SK-N-MC (cell line): Measurements from ENCODE around the gene LTO1.
A peak's percentile ranks its signal among the peaks of the same experiment; 100 is the strongest.

Source experiments
- DNase-seq: peaks from one replicate; pipeline ENCODE4 v3.0.0-alpha.2; 2011; ENCODE audit warnings: low read depth, low spot score
- H3K27ac ChIP-seq: fragments of 200-600 bp; sonication (generic); 2 replicates; pipeline ENCODE4 v1.5.1; 2016; ENCODE audit warnings: mixed run types
- H3K36me3 ChIP-seq: fragments of 200-600 bp; sonication (generic); 2 replicates; pipeline ENCODE4 v1.6.1; 2017; ENCODE audit warnings: antibody characterized with exemption, low read length, mixed read lengths; ENCODE audit not compliant: insufficient read depth
- H3K4me3 ChIP-seq: fragments of 200-600 bp; sonication (generic); 2 replicates; pipeline ENCODE4 v1.5.1; 2016
- H3K9ac ChIP-seq: fragments of 200-600 bp; sonication (generic); 2 replicates; pipeline ENCODE4 v1.8.0; 2017; ENCODE audit warnings: mixed run types, mixed read lengths; ENCODE audit not compliant: insufficient read length
- H3K9me3 ChIP-seq: fragments of 200-600 bp; sonication (generic); 2 replicates; pipeline ENCODE4 v1.6.1; 2017; ENCODE audit warnings: low read depth, mild to moderate bottlenecking, antibody characterized with exemption, low read length, moderate library complexity, mixed read lengths
- EZH2 ChIP-seq: fragments of 200-600 bp; sonication (generic); IDR thresholded peaks from one replicate; pipeline ENCODE4 v1.6.1; 2017; ENCODE audit warnings: antibody characterized with exemption
- FOXP2 ChIP-seq: optimal IDR thresholded peaks from 2 replicates; pipeline ENCODE3; 2011; ENCODE audit warnings: mild to moderate bottlenecking, moderate library complexity; ENCODE audit not compliant: insufficient read depth; ENCODE audit errors: extremely low read length, control extremely low read depth
- POLR2AphosphoS5 ChIP-seq: IDR thresholded peaks from 2 replicates; pipeline ENCODE4 v1.6.1; 2012; ENCODE audit warnings: mild to moderate bottlenecking, low read depth, low read length, borderline replicate concordance

Gene LTO1

DNA sequence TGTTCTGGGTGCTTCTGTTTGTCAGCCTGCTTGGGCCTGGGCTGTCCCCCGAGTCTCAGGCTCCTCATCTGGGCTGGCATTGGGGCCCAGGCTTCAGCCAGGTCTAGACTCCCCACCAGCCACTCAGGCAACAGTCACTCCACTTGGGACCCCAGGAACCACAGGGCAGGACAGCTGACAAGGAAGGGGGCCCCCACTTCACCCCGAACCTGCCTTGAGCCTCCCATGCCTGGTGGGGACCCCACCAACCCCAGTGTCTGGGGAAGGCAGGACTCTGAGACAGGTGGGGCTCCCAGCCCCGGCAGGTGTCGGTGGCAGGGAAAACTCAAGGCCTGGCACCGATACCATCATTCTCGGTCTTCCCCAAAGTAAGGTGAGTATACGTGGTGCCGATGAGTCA is 11.7 kb upstream of the LTO1 start:
- TF ChIP-seq POLR2AphosphoS5 (no peak), FOXP2 (no peak), EZH2 (no peak)
- H3K4me3 ChIP-seq = no peak overlapping the region
- DNase-seq = no peak
- H3K9ac ChIP-seq = no peak overlapping the region
- no peaks in the 10 kb centered on the region for H3K36me3 ChIP-seq
- no peaks in the 10 kb centered on the region for H3K9me3 ChIP-seq
- H3K27ac ChIP-seq = no peak overlapping the region

DNA sequence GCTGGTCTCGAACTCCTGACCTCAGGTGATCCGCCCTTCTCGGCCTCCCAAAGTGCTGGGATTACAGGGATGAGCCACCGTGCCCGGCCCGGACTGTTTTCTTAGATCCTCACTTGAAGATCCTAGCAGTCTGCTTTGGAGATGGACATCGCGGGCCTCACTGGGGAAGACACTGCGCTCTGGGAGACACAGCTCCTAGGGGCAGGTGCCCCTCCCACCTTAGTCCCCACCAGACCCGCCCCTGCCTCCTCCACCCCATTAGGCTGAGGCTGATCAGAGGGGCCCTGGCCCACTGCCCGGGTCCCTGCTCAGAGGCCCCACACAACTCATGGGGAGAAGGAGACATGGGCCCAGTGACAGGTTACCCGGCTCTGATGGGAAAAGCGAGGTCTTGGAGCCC is 11.3 kb upstream of the LTO1 start:
- no peak overlapping the region for H3K4me3 ChIP-seq
- no peak for DNase-seq
- no peaks in the 10 kb centered on the region for H3K36me3 ChIP-seq
- no peak overlapping the region for H3K27ac ChIP-seq
- no peak overlapping the region for H3K9ac ChIP-seq
- no peaks in the 10 kb centered on the region for H3K9me3 ChIP-seq
- TF ChIP-seq EZH2 = no peak
- no peak for TF ChIP-seq FOXP2
- TF ChIP-seq POLR2AphosphoS5 = no peak

DNA sequence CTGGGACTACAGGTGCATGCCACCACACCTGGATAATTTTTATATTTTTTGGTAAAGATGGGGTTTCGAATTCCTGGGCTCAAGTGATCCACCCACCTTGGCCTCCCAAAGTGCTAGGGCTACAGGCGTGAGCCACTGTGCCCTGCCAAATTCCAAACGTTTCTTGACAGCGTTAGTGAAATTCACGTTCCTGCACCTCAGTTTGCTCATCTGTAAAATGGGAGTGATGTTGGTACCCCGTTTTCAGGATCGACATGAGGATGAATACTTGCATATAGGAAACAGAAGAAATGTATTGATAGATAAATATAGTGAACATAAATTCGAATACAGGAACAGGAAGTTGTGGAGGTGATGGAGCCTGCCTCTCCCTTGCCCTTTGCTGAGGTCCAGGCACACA is 10.2 kb upstream of the LTO1 start:
- Histone ChIP-seq H3K9me3 (no peaks in the 10 kb centered on the region), H3K9ac (no peak overlapping the region), H3K4me3 (no peak overlapping the region), H3K27ac (no peak overlapping the region), H3K36me3 (no peaks in the 10 kb centered on the region)
- no peak for TF ChIP-seq EZH2
- no peak for TF ChIP-seq POLR2AphosphoS5
- no peak for TF ChIP-seq FOXP2
- DNase-seq = no peak

DNA sequence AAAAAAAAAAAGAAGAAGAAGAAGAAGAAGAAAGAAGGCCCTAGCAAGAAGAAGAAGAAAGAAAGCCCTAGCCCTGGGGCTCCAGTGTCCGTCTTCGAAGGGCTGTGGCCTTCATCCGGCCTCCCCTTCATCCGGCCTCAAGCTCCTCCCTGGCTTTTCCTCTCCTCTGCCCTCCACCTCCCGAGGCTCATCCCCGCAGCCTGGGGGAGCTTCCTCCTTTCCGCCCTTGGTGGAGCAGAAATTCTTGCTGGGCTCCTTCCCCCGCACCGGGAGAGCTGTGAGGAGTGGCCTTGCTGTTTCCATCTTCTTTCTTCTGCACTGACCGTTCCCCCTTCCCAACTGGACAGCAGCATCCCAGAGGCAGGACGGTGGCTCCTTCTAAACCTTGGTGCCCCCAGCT is 9.5 kb upstream of the LTO1 start:
- no peak overlapping the region for H3K4me3 ChIP-seq
- no peaks in the 10 kb centered on the region for H3K36me3 ChIP-seq
- no peak overlapping the region for H3K9ac ChIP-seq
- H3K9me3 ChIP-seq = no peaks in the 10 kb centered on the region
- no peak for TF ChIP-seq EZH2
- no peak for TF ChIP-seq FOXP2
- TF ChIP-seq POLR2AphosphoS5 = no peak
- no peak overlapping the region; the same call in 1 of the 2 replicates for H3K27ac ChIP-seq
- no peak for DNase-seq

DNA sequence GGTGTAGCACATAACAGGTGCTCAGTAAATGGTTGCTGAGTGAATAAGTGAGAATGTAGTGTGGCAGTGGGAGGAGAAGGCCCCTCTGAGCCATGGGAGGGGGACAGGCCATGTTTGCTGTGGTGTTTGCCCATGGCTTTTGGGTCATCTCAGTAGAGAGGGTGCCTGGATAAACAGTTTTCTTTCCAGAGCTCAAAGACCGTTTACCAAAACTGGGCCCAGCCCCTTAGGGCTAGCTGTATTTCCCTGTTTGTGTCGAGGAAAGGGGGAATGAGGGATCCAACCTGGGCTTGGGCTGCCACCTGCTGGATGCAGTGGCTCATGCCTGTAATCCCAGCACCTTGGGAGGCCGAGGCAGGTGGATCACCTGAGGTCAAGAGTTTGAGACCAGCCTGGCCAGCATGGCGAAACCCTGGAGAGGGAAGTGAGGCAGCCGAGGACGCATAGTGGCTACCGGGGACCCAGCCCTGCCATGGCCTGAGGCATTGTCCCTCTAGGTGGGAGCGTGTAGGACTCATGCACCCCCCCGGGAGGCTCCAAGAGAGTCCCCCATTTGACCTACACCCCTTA is 8.7 kb upstream of the LTO1 start:
- H3K9ac ChIP-seq = no peak overlapping the region
- TF ChIP-seq POLR2AphosphoS5 = no peak
- no peak for TF ChIP-seq EZH2
- no peak for TF ChIP-seq FOXP2
- H3K36me3 ChIP-seq = no peaks in the 10 kb centered on the region
- no peak for DNase-seq
- no peaks in the 10 kb centered on the region for H3K9me3 ChIP-seq
- H3K27ac ChIP-seq = no peak overlapping the region
- no peak overlapping the region for H3K4me3 ChIP-seq

DNA sequence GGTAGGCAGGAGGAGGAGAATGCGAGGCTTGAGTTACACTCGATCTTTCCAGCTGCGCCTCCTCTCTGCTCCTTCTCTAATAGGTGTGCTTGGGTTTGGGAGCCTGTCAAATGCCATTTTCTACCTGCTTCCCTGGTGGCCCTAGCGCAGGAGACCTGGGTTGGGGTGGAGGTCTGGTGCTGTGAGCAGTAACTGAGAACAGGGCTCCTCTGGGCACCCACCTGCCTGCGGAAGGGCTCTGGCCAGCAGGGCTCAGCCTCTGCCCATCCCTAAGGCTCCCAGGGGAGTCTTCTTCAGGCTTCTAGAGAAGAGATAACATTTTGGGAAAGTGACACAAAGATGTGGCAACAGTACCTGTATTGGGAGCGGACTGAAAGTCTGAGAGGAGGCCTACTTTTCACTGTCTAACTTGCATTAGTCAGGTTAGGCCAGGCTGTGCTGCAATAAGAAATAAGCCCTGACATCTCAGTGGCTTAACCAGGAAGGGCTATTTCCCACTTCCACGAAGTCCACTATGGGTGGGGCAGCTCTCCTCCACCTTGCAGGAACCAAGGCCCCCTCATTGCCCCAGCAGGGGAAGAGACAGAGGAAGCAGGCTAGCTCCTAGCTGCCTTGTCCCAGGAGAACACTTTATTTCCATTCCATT is 7.7 kb upstream of the LTO1 start:
- no peak overlapping the region for H3K4me3 ChIP-seq
- H3K9me3 ChIP-seq = no peaks in the 10 kb centered on the region
- no peaks in the 10 kb centered on the region for H3K36me3 ChIP-seq
- H3K27ac ChIP-seq = peak overlapping the region; percentile 69; the same call in 1 of the 2 replicates
- no peak for TF ChIP-seq FOXP2
- TF ChIP-seq POLR2AphosphoS5 = no peak
- TF ChIP-seq EZH2 = no peak
- no peak for DNase-seq
- H3K9ac ChIP-seq = no peak overlapping the region

DNA sequence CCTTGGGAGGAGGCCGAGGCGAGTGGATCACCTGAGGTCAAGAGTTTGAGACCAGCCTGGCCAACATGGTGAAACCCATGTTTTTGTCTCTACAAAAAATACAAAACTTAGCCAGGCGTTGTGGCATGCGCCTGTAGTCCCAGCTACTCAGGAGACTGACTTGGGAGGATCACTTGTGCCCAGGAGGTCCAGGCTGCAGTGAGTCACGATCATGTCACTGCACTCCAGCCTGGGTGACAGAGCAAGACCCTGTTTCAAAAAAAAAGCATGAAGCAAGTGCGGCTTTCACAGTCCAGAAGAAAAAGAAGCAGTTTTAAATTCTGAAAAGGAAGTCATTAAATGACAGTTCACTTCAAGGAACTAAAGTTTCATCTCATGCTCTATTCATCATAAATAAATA is 7.1 kb upstream of the LTO1 start:
- TF ChIP-seq FOXP2 = no peak
- TF ChIP-seq EZH2 = no peak
- TF ChIP-seq POLR2AphosphoS5 = no peak

DNA sequence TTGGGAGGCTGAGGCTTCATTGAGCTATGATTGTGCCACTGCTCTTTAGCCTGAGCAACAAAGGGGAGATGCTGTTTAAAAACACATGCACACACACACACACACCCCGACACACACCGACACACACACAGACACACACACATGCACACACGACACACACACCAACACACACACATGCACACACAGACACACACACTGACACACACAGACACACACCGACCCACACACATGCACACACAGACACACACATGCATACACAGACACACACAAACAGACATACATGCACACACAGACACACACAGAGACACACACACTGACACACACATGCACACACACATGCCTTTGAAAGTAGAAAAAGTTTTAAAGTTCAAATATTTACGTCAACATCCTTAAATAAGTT is 5.5 kb upstream of the LTO1 start:
- TF ChIP-seq EZH2 = no peak
- TF ChIP-seq POLR2AphosphoS5 = no peak
- no peak for TF ChIP-seq FOXP2
- Histone ChIP-seq H3K4me3 (no peak overlapping the region), H3K36me3 (no peaks in the 10 kb centered on the region)

More for the DNA sequence above, 7.1 kb upstream of the LTO1 start:
- Histone ChIP-seq H3K9ac (no peak overlapping the region), H3K4me3 (no peak overlapping the region), H3K27ac (peak overlapping the region; percentile 69), H3K9me3 (no peaks in the 10 kb centered on the region), H3K36me3 (no peaks in the 10 kb centered on the region)
- DNase-seq = no peak

DNA sequence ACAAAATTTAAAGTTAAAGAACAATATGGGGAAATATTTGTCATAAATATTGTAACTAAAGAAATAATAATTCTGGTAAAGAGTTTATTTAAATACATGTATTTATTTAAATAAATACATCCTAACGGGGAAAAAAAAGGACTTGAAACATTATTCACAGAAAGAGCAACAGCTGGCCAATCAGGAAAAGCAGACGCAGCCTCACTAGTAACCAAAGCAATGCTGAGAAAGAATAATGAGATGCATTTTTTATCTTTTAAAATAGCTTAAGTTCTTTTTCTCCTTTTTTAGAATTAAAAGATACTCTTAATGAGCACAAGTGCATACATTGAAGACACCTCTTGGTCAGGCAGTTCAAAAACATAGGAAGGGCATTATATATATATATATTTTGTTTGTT is 2.6 kb upstream of the LTO1 start:
- Histone ChIP-seq H3K27ac (no peak overlapping the region), H3K36me3 (peaks cover 6% of the 10 kb centered on the region), H3K9ac (no peak overlapping the region), H3K4me3 (no peak overlapping the region), H3K9me3 (no peaks in the 10 kb centered on the region)
- TF ChIP-seq POLR2AphosphoS5 (no peak), FOXP2 (no peak), EZH2 (no peak)
- no peak for DNase-seq

More for the DNA sequence above, 5.5 kb upstream of the LTO1 start:
- no peak for DNase-seq
- H3K27ac ChIP-seq = no peak overlapping the region
- no peaks in the 10 kb centered on the region for H3K9me3 ChIP-seq
- no peak overlapping the region for H3K9ac ChIP-seq
